ENCODE measurements around the gene ARMC9.
"Not testable (repeated sequence)": the region's sequence is repeated elsewhere in the genome, so short reads cannot be mapped to it uniquely, and the experiment has no call there.

Gene ARMC9

DNA sequence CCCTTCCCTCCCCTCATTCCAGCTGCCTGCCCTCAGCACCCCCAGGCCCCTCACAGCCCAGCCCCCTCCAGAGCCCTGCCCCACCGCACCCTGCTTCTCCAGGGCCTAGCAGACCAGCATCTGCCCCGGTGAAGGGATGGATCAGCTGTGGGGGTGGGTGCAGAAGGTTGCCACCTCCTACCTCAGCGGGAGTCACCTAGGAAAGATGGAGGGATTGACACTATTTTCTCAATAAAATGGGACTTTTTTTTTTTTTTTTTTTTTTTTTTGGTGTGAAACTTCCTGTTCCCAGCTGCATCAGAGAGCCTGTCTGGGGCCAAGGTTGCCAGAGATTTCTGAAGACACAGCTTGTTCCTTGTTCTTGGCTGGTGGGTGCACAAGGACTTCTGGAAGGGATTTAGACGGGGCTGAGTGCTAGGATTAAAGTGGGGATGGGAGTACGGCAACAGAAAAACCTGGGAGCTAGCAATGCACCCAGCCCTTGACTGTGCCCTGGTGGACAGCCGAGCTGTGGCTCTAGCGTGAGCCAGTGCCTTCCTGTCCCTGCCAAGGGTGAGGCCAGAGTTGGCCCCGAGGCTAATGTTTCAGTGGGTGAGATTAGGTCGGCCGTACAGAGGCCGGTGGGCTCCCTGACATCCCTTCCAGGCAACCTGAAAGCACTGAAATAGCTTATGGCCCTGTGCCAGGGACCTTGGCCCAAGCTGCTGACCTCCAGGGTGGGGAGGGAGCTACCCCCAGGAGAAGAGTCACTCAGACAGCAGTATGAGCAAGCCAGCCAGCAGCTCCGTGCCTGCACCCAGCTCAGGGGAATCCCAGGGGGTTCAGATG is 201.6 kb downstream of the ARMC9 start:
- DNase-seq: no peak

DNA sequence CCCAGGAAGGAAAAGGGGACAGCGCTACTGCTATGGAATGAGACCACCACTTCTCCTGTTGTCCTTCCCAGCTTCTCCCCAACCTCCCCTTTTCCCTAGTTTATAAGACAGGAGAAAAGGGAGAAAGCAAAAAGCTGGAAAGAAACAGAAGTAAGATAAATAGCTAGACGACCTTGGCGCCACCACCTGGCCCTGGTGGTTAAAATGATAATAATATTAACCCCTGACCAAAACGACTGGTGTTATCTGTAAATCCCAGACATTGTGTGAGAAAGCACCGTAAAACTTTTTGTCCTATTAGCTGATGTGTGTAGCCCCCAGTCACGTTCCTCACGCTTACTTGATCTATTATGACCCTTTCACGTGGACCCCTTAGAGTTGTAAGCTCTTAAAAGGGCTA is 202.2 kb downstream of the ARMC9 start:
- not testable (repeated sequence) for DNase-seq

DNA sequence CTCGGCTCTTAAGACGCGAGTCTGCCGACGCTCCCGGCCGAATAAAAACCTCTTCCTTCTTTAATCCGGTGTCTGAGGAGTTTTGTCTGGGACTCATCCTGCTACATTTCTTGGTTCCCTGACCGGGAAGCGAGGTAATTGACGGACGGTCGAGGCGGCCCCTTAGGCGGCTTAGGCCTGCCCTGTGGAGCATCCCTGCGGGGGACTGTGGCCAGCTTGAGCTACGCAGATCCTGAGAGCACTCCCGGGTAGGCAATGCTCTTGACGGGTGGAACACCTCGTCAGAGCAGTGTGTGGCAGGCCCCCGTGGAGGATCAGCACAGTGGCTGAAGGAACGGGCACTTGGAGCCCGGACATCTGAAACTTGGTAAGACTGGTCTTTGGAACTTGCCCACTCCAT is 202.7 kb downstream of the ARMC9 start:
- DNase-seq: not testable (repeated sequence)

DNA sequence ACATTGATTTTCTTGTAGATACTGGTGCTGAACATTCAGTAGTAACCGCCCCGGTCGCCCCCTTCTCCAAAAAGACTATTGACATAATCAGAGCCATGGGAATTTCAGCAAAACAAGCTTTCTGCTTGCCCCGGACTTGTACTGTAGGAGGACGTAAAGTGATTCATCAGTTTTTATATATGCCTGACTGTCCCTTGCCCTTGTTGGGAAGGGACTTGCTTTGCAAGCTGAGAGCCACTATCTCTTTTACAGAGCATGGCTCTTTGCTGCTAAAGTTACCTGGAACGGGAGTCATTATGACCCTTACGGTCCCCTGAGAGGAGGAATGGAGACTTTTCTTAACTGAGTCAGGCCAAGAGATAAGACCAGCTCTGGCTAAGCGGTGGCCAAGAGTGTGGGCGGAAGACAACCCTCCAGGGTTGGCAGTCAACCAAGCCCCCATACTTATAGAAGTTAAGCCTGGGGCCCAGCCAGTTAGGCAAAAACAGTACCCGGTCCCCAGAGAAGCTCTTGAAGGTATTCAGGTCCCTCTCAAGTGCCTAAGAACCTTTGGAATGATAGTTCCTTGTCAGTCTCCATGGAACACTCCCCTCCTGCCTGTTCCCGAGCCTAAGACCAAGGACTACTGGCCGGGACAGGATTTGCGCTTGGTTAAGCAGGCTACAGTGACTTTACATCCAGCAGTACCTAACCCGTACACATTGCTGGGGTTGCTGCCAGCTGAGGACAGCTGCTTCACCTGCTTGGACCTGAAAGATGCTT is 205.2 kb downstream of the ARMC9 start:
- not testable (repeated sequence) for DNase-seq

DNA sequence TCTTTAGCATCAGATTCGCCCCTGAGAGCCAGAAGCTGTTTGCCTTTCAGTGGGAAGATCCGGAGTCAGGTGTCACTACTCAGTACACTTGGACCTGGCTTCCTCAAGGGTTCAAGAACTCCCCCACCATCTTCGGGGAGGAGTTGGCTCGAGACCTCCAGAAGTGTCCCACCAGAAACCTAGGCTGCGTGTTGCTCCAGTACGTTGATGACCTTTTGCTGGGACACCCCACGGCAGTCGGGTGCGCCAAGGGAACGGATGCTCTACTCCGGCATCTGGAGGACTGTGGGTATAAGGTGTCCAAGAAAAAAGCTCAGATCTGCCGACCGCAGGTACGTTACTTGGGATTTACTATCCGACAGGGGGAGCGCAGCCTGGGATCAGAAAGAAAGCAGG is 205.8 kb downstream of the ARMC9 start:
- DNase-seq: not testable (repeated sequence)

DNA sequence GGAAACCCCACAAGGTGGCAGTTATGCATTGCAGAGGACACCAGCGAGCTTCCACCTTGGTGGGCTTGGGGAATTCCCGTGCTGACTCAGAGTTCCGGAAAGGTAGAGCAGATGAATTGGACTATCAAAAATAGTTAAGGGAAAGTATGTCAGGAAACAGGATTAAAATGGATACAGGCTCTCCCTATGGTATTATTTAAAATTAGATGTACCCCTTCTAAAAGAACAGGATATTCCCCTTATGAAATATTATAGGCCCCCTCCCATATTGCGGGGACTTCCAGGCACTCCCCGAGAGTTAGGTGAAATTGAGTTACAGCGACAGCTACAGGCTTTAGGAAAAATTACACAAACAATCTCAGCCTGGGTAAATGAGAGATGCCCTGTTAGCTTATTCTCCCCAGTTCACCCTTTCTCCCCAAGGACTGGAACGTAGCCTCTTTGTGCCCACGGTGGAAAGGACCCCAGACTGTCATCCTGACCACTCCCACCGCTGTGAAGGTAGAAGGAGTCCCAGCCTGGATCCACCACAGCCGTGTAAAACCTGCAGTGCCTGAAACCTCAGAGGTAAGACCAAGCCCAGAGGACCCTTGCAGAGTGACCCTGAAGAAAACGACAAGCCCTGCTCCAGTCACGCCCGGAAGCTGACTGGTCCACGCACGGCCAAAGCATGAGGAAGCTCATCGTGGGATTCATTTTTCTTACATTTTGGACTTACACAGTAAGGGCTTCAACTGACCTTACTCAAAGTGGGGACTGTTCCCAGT is 207.4 kb downstream of the ARMC9 start:
- peak; percentile 18 for DNase-seq

DNA sequence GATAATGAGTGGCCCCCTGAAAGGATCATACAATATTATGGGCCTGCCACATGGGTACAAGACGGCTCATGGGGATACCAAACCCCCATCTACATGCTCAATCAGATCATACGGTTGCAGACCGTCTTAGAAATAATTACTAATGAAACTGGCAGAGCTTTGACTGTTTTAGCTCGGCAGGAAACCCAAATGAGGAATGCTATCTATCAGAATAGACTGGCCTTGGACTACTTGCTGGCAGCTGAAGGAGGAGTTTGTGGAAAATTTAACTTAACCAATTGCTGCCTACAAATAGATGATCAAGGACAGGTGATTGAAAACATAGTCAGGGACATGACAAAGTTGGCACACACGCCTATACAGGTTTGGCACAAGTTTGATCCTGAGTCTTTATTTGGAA is 209.3 kb downstream of the ARMC9 start:
- not testable (repeated sequence) for DNase-seq

DNA sequence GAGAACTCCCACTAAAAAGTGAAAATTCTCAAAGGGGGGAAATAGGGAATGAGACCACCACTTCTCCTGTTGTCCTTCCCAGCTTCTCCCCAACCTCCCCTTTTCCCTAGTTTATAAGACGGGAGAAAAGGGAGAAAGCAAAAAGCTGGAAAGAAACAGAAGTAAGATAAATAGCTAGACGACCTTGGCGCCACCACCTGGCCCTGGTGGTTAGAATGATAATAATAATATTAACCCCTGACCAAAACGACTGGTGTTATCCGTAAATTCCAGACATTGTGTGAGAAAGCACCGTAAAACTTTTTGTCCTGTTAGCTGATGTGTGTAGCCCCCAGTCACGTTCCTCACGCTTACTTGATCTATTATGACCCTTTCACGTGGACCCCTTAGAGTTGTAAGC is 209.9 kb downstream of the ARMC9 start:
- not testable (repeated sequence) for DNase-seq

DNA sequence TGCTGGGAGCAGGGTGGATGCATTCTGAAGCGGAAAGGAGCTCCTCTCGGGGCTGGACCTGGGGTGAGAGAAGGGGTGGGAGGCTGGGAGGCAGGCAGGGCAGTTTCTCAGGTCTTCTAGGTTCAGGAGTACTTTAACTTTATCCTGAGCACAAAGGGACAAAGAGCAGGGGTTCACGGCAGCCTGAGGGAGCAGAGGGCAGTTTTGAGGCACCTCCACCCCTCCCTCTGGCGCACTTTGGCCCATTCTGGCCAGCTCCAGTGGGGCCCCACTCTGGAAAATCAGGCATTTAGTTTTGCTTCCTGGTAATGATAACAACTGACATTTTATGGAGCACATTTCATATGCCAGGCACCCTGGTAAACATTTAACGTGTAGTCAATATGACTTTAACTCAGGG is 211.3 kb downstream of the ARMC9 start:
- DNase-seq: no peak

DNA sequence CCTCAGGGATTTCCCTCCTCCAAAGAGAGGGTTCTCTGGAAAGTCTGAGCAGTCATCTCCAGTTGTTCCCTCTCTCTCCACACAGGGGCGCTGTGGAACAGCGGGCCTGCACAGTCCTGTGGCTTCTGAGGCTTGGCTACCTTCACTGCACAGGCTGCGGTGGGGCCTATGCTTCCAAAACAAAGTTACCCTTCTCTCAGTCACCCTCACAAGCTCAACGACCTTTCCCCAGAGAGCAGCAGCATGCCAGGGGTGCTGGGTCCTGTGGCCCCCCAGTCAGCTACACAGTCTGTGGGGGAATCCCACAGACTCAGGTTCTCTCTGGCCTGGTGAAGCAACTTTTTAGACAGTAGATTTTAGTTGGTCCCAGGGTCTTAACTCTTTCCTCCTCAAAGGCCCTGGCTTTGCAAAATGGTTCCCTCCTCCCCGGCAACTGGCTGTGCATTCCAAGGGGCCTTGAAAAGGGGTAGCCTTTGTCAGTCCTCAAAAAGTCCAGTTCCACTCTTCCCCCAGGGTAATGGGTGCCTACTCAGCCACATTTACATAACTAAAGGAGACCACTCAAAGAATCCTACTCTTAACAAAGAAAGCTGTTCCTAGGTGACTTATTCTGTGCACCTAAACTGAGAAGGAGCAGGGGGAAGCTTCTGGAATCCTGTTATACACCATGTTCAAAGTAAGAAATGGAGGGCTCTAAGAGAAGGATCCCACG is 212.0 kb downstream of the ARMC9 start:
- DNase-seq: no peak

DNA sequence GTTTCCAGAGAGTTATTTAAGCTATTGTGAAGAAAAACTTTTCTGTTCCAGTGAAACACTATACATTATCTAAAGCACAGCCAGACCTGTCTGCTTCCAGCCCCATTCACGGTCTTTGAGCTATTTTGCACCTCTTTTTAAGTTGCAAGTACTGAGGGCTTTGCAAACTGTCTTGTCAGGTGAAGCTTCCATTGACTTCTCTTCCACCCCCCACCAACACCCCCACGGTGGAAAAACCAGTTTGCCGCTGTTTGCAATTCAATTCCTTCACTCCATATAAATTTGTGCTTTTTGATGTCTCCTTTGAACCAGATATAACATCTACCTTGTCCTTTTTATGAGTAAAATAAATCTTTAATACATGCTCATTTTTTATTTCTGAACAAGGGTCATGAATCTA is 212.8 kb downstream of the ARMC9 start:
- no peak for DNase-seq

DNA sequence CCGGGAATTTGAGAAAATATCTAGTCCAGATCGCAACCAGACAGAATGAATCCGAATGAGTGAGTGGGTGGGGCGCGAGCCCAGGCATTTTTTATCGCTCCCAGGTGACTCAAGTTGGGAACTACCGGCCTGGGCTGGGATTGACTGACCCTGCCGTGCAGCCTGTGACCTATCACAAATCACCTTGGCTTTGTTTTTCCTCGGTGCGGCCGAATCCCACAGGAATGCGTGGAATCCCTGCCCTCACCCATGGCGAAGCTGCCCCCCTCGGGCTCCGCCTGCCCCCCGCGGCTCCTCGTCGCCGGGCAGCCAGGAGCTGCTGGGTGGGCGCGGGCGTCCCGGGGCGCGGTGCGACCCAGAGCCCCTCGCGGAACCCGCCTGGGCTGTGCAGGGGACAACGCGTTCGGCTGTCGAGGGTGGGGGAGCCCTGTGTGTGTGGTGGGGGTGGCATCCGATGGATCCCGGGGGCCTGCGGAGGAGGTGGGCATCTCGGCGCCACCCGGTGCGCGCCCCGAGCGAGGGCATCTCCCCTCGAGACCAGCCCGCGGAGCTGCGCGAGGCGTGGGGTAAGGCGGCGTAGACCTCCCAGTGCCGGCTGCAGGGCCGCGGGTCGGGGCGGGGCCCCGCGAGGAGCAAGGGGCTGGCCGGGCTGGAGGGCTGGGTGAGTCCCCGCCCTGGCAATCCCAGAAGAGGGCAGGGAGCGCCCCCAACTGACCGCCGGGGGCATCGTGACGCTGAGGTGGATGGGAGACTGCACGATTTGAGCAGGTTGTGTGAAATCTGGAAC is 213.6 kb downstream of the ARMC9 start:
- peak; percentile 83 for DNase-seq

DNA sequence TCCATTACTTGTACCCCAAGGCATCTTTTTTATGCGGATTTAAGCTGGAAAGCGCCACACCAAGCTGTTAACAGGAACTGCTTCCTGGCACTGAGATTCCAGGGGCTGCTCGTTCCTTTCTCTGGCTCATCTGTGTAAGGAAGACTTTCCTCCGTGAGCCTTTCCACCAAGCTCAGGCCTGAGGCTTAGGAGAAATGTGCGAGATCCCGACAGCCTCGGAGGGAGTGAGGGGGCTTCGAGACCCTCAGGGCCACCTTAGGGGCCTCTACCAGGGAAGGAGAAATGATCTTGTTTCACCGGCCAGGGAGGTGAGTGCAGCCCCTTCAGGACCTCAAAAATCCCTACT is 214.2 kb downstream of the ARMC9 start:
- DNase-seq: no peak

DNA sequence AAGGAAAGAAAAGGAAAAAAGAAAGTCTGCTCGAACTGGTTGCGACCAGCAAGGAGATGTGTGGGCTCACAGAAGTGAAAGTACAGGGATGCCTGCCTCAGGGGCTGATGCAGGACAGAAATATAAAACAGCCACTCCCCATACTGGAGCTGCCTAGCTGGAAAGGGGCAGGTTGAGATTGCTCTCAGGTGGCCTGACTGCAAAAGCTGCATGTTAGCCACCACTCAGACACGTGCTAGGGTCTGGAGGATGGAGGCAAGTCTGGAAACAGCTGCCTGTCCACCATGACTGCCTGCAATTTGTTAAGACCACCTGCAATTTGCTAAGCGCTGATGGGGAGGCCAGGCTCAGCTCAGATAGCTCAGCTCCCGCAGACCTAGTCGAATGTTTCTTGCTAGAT is 215.0 kb downstream of the ARMC9 start:
- no peak for DNase-seq

DNA sequence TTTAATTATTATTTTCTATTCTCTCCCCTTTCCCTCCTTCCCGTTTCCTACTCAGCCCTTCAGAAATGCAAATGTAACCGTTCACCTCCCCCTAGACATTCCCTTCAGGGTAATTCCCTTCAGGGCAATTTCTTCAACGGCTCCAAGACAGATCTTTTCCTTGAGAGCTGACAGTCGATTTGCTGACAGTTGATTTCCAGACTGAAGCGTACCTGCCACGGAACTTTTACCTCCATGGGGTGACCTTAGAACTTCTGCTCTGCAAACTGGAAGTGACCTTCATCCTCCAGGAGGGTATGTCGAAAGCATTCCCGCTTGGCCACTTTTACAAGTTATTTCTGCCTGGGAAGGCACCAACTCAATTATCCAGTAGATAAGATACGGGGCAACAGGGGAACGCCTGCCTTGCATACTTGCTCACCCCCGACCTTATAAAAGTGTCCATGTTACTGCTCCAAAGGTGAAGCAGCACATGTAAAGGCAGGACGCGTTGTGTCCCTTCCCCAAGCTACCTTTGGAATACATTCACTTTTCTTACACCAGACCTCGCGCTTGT is 215.6 kb downstream of the ARMC9 start:
- no peak for DNase-seq

DNA sequence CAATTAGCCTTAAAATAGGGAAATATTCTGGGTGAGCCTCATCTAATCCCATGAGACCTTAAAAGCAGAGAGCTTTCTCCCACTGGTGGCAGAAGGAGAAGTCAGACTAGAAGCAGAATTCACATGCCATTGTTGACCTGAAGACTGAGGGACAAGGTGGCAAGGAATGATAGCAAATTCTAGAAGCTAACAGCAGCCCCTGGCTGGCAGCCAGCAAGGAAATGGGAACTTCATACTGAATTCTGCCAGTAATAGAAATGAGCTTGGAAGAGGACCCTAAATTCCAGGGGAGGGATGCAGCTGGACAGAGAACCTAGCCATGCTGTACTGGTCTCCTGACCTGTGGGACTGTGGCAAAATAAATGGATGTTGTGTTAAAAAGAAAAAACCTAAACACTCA is 216.6 kb downstream of the ARMC9 start:
- DNase-seq: no peak

DNA sequence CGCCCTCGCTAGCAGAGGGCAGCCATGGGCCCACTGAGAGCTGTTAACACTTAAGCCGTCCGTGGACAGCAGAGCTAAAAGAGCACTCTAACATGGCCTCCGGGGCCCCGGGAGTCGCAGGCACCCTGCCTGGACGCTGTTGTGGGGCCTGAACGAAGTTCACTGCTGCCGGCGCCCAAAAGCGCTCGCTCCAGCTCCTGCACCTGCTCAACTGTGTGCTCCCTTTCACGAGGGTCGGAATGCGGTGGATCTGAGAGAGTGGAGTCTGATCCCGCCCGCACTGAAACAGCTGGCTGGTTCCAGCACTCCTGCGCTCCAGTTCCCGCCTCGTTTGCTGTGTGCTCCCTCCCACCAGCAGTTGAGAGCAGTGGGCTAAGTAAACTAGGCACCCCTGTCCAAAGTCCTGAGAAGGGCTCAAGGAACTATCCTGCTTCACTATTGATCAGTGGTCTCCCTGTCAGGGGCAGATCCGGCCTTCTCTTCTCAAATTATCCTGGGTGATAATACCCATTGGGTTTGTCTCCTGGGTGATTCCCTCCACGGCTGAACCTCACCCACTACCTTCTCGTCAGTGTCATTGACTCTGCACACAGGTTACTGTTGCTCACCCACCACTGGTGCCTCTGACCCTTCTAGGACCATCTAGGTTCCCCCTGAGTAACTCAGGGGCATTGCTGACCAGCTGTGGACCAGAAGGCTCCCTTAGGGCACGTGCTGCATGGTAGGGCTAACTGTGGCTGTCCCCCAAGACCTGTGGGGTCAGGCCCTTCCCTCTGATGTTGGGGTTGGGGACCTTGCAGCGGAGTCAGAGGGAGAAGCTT is 220.6 kb downstream of the ARMC9 start:
- no peak for DNase-seq

DNA sequence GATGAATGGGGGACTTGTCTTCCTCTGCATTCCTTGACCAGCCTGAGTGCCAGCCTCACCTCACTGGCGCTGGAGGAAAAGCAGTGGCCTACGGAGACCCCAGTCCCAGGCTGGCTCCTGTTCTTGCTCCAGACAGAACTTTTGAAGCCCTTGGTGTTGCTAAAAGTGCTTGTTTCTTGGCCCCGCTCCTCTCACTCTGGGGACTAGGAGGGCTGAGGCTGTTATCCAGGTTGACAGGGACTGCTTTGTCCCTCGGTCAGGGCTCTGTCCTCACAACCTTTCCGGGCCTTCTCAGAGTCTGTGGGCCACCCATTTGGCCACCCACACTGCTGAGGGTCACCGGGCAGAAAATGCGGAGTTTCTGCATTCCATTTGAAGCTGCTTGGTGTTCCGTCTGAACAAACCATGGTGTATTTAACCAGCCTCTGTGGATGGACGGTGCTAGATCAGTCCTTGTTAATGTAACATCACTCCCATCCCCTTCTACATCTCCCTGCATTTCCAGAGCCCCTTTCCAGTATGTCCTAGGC is 222.7 kb downstream of the ARMC9 start:
- no peak for DNase-seq

DNA sequence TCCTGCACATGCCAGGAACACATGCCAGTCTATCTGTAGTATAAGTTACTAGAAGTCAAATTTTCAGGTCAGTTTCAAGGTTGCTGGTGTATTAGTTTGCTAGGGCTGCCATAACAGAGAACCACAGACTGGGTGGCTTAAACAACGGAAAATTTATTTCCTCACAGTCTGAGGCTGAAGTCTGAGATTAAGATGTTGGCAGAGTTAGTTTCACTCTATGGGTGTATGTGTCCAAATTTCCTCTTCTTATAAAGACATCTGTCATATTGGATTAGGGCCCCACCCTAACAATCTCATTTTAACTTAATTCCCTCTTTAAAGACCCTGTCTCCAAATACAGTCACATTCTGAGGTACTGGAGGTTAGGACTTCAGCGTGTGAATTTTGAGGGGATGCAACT is 223.6 kb downstream of the ARMC9 start:
- DNase-seq: no peak

DNA sequence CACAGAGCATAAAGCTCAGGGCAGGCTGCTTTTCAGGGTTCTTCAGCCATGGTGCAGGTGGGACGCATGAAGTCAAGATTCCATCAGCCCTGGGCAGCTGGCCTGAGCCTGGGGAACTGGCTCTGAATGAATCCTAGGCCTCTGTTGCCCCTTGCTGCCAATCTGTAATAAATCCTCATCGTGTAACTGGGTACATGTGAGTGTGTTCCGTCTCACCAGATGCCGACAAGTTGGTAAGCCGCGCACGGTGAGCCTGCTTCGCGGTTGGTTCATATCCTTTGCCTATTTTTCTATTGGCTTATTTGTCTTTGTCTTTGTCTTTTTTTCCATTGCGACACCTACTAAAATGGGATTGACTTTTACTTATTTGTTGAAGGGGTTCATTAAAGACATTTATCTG is 224.7 kb downstream of the ARMC9 start:
- no peak for DNase-seq
